GM21717 (cell line): ENCODE data around the gene SEC62.

ENCODE experiments used
- ATAC-seq: cut with Tn5 transposase; IDR thresholded peaks from one replicate; pipeline ENCODE4 v1.9.1; 2021; ENCODE audit warnings: mild to moderate bottlenecking, moderate library complexity; ENCODE audit not compliant: unreplicated experiment

Gene SEC62

GRCh38 chr3:169966951-169967915 lies 626 bp downstream of the SEC62 start:
- peak; percentile 29 for ATAC-seq

- ATAC-seq, result no peak
Observed at GRCh38 chr3:169968224-169968885, 1.7 kb downstream of the SEC62 start.

GRCh38 chr3:169969174-169970095 lies 2.8 kb downstream of the SEC62 start:
- no peak for ATAC-seq

- no peak for ATAC-seq
Observed at GRCh38 chr3:169970847-169971246, 4.2 kb downstream of the SEC62 start.

GRCh38 chr3:169971522-169971921 lies 4.9 kb downstream of the SEC62 start:
- no peak for ATAC-seq

GRCh38 chr3:169980055-169980454 lies 13.4 kb downstream of the SEC62 start:
- ATAC-seq, result no peak

GRCh38 chr3:169984292-169984691 lies 17.7 kb downstream of the SEC62 start:
- ATAC-seq, result no peak

GRCh38 chr3:169990431-169990830 lies 23.8 kb downstream of the SEC62 start:
- no peak for ATAC-seq

GRCh38 chr3:169992156-169992555 lies 25.5 kb downstream of the SEC62 start:
- ATAC-seq, result no peak

- no peak for ATAC-seq
Observed at GRCh38 chr3:169992781-169993180, 26.2 kb downstream of the SEC62 start.

- ATAC-seq, result no peak
Observed at GRCh38 chr3:169993761-169994160, 27.2 kb downstream of the SEC62 start.

GRCh38 chr3:169996063-169996462 lies 29.5 kb downstream of the SEC62 start:
- no peak for ATAC-seq

- peak; percentile 50 for ATAC-seq
Observed at GRCh38 chr3:169998668-169999131, 32.1 kb downstream of the SEC62 start.

GRCh38 chr3:169999433-169999832 lies 32.8 kb downstream of the SEC62 start:
- peak; percentile 95 for ATAC-seq

GRCh38 chr3:170000051-170000450 lies 33.4 kb downstream of the SEC62 start:
- no peak for ATAC-seq

GRCh38 chr3:170002231-170002630 lies 35.6 kb downstream of the SEC62 start:
- ATAC-seq, result no peak

GRCh38 chr3:170002879-170003278 lies 36.3 kb downstream of the SEC62 start:
- no peak for ATAC-seq

GRCh38 chr3:170003881-170004356 lies 37.3 kb downstream of the SEC62 start:
- no peak for ATAC-seq

- peak; percentile 85 for ATAC-seq
Observed at GRCh38 chr3:170007031-170007663, 40.5 kb downstream of the SEC62 start.

GRCh38 chr3:170010498-170010897 lies 43.9 kb downstream of the SEC62 start:
- ATAC-seq, result no peak
